Measurements from ENCODE around the gene ABHD10. TPM values are rescaled to one million over a fixed set of nuclear protein-coding genes. Genes with fewer than 3 reads are reported as not detected.

Gene ABHD10
- total and polyA plus RNA-seq, 2 donors, result 32.7 to 42.4 TPM

GRCh38 chr3:111970376-111970775 lies 8.4 kb upstream of the ABHD10 start:
- Histone ChIP-seq H3K4me1 (ENCODE audit: control insufficient read depth in 2 of 2, insufficient read depth in 2 of 2, low read length in 2 of 2) (peaks cover 9 to 18% of the 10 kb centered on the region in 2 donors), H3K27ac (ENCODE audit: low read depth in 1 of 2, low read length in 1 of 2) (no peak overlapping the region), H3K9me3 (ENCODE audit: control insufficient read depth in 2 of 2, insufficient read depth in 1 of 2, low read length in 1 of 2) (no peaks in the 10 kb centered on the region), H3K4me3 (ENCODE audit: low read length in 2 of 2) (no peak overlapping the region), H3K36me3 (ENCODE audit: control insufficient read depth in 2 of 2, insufficient read depth in 2 of 2, low read length in 1 of 2) (no peaks in the 10 kb centered on the region), H3K27me3 (ENCODE audit: control insufficient read depth in 2 of 2, insufficient read depth in 1 of 2, low read length in 1 of 2) (no peaks in the 10 kb centered on the region)
- DNase-seq (ENCODE audit: low read depth in 6 of 9, low spot score in 9 of 9), result no peak
- 92% methylated on average over 3 of the region's 3 CpGs for WGBS

- 96% methylated on average over 11 of the region's 11 CpGs for WGBS
- DNase-seq (ENCODE audit: low read depth in 6 of 9, low spot score in 9 of 9), result no peak
Observed at GRCh38 chr3:111971533-111972130, 7.2 kb upstream of the ABHD10 start.

GRCh38 chr3:111972891-111973290 lies 5.9 kb upstream of the ABHD10 start:
- H3K27me3 ChIP-seq (ENCODE audit: control insufficient read depth in 2 of 2, insufficient read depth in 1 of 2, low read length in 1 of 2), result no peaks in the 10 kb centered on the region
- WGBS, result 78% methylated on average over 3 of the region's 3 CpGs

More at GRCh38 chr3:111971533-111972130, 7.2 kb upstream of the ABHD10 start:
- Histone ChIP-seq H3K27me3 (ENCODE audit: control insufficient read depth in 2 of 2, insufficient read depth in 1 of 2, low read length in 1 of 2) (no peaks in the 10 kb centered on the region), H3K9me3 (ENCODE audit: control insufficient read depth in 2 of 2, insufficient read depth in 1 of 2, low read length in 1 of 2) (no peaks in the 10 kb centered on the region), H3K27ac (ENCODE audit: low read depth in 1 of 2, low read length in 1 of 2) (no peak overlapping the region), H3K4me3 (ENCODE audit: low read length in 2 of 2) (no peak overlapping the region), H3K4me1 (ENCODE audit: control insufficient read depth in 2 of 2, insufficient read depth in 2 of 2, low read length in 2 of 2) (peaks cover 9 to 18% of the 10 kb centered on the region in 2 donors), H3K36me3 (ENCODE audit: control insufficient read depth in 2 of 2, insufficient read depth in 2 of 2, low read length in 1 of 2) (no peaks in the 10 kb centered on the region)

GRCh38 chr3:111975131-111975530 lies 3.7 kb upstream of the ABHD10 start:
- no peak for DNase-seq (ENCODE audit: low read depth in 6 of 9, low spot score in 9 of 9)
- H3K27me3 ChIP-seq (ENCODE audit: control insufficient read depth in 2 of 2, insufficient read depth in 1 of 2, low read length in 1 of 2), result no peaks in the 10 kb centered on the region
- no peak overlapping the region for H3K27ac ChIP-seq (ENCODE audit: low read depth in 1 of 2, low read length in 1 of 2)
- no peaks in the 10 kb centered on the region for H3K9me3 ChIP-seq (ENCODE audit: control insufficient read depth in 2 of 2, insufficient read depth in 1 of 2, low read length in 1 of 2)
- H3K4me3 ChIP-seq (ENCODE audit: low read length in 2 of 2), result no peak overlapping the region
- H3K4me1 ChIP-seq (ENCODE audit: control insufficient read depth in 2 of 2, insufficient read depth in 2 of 2, low read length in 2 of 2), result peaks cover 5 to 14% of the 10 kb centered on the region in 2 donors
- H3K36me3 ChIP-seq (ENCODE audit: control insufficient read depth in 2 of 2, insufficient read depth in 2 of 2, low read length in 1 of 2), result no peaks in the 10 kb centered on the region
- WGBS, result 96% methylated on average over 2 of the region's 2 CpGs

More at GRCh38 chr3:111972891-111973290, 5.9 kb upstream of the ABHD10 start:
- Histone ChIP-seq H3K36me3 (ENCODE audit: control insufficient read depth in 2 of 2, insufficient read depth in 2 of 2, low read length in 1 of 2) (no peaks in the 10 kb centered on the region), H3K9me3 (ENCODE audit: control insufficient read depth in 2 of 2, insufficient read depth in 1 of 2, low read length in 1 of 2) (no peaks in the 10 kb centered on the region), H3K4me3 (ENCODE audit: low read length in 2 of 2) (no peak overlapping the region), H3K27ac (ENCODE audit: low read depth in 1 of 2, low read length in 1 of 2) (no peak overlapping the region), H3K4me1 (ENCODE audit: control insufficient read depth in 2 of 2, insufficient read depth in 2 of 2, low read length in 2 of 2) (peaks cover 8 to 13% of the 10 kb centered on the region in 2 donors)
- DNase-seq (ENCODE audit: low read depth in 6 of 9, low spot score in 9 of 9), result no peak

GRCh38 chr3:111976254-111976653 lies 2.6 kb upstream of the ABHD10 start:
- Histone ChIP-seq H3K4me1 (ENCODE audit: control insufficient read depth in 2 of 2, insufficient read depth in 2 of 2, low read length in 2 of 2) (peaks cover 5 to 14% of the 10 kb centered on the region in 2 donors), H3K36me3 (ENCODE audit: control insufficient read depth in 2 of 2, insufficient read depth in 2 of 2, low read length in 1 of 2) (peaks cover 0 to 1% of the 10 kb centered on the region in 2 donors), H3K9me3 (ENCODE audit: control insufficient read depth in 2 of 2, insufficient read depth in 1 of 2, low read length in 1 of 2) (no peaks in the 10 kb centered on the region), H3K27ac (ENCODE audit: low read depth in 1 of 2, low read length in 1 of 2) (no peak overlapping the region), H3K27me3 (ENCODE audit: control insufficient read depth in 2 of 2, insufficient read depth in 1 of 2, low read length in 1 of 2) (no peaks in the 10 kb centered on the region), H3K4me3 (ENCODE audit: low read length in 2 of 2) (no peak overlapping the region)
- WGBS, result 97% methylated on average over 2 of the region's 2 CpGs
- no peak for DNase-seq (ENCODE audit: low read depth in 6 of 9, low spot score in 9 of 9)

GRCh38 chr3:111979434-111980038 lies 710 bp downstream of the ABHD10 start:
- no peaks in the 10 kb centered on the region for H3K27me3 ChIP-seq (ENCODE audit: control insufficient read depth in 2 of 2, insufficient read depth in 1 of 2, low read length in 1 of 2)
- H3K36me3 ChIP-seq (ENCODE audit: control insufficient read depth in 2 of 2, insufficient read depth in 2 of 2, low read length in 1 of 2), result peaks cover 0 to 11% of the 10 kb centered on the region in 2 donors
- peak overlapping the region; percentile 92 to 96 for H3K27ac ChIP-seq (ENCODE audit: low read depth in 1 of 2, low read length in 1 of 2)
- peaks cover 5 to 9% of the 10 kb centered on the region in 2 donors for H3K4me1 ChIP-seq (ENCODE audit: control insufficient read depth in 2 of 2, insufficient read depth in 2 of 2, low read length in 2 of 2)
- H3K9me3 ChIP-seq (ENCODE audit: control insufficient read depth in 2 of 2, insufficient read depth in 1 of 2, low read length in 1 of 2), result no peaks in the 10 kb centered on the region
- DNase-seq (ENCODE audit: low read depth in 6 of 9, low spot score in 9 of 9), result peak in 3 of 9 donors; percentile 38 to 73 (median 60)
- H3K4me3 ChIP-seq (ENCODE audit: low read length in 2 of 2), result peak overlapping the region; percentile 90 to 94
- 22% methylated on average over 5 of the region's 5 CpGs for WGBS

GRCh38 chr3:111980716-111981456 lies 2.1 kb downstream of the ABHD10 start:
- Histone ChIP-seq H3K27ac (ENCODE audit: low read depth in 1 of 2, low read length in 1 of 2) (no peak overlapping the region), H3K36me3 (ENCODE audit: control insufficient read depth in 2 of 2, insufficient read depth in 2 of 2, low read length in 1 of 2) (peaks cover 0 to 14% of the 10 kb centered on the region in 2 donors), H3K4me3 (ENCODE audit: low read length in 2 of 2) (no peak overlapping the region), H3K4me1 (ENCODE audit: control insufficient read depth in 2 of 2, insufficient read depth in 2 of 2, low read length in 2 of 2) (peaks cover 5 to 9% of the 10 kb centered on the region in 2 donors), H3K9me3 (ENCODE audit: control insufficient read depth in 2 of 2, insufficient read depth in 1 of 2, low read length in 1 of 2) (no peaks in the 10 kb centered on the region), H3K27me3 (ENCODE audit: control insufficient read depth in 2 of 2, insufficient read depth in 1 of 2, low read length in 1 of 2) (no peaks in the 10 kb centered on the region)
- no peak for DNase-seq (ENCODE audit: low read depth in 6 of 9, low spot score in 9 of 9)
- 96% methylated on average over 10 of the region's 10 CpGs for WGBS

- WGBS, result 98% methylated on average over 3 of the region's 3 CpGs
- no peaks in the 10 kb centered on the region for H3K27me3 ChIP-seq (ENCODE audit: control insufficient read depth in 2 of 2, insufficient read depth in 1 of 2, low read length in 1 of 2)
- H3K9me3 ChIP-seq (ENCODE audit: control insufficient read depth in 2 of 2, insufficient read depth in 1 of 2, low read length in 1 of 2), result no peaks in the 10 kb centered on the region
- H3K36me3 ChIP-seq (ENCODE audit: control insufficient read depth in 2 of 2, insufficient read depth in 2 of 2, low read length in 1 of 2), result peaks cover 0 to 17% of the 10 kb centered on the region in 2 donors
- no peak overlapping the region for H3K27ac ChIP-seq (ENCODE audit: low read depth in 1 of 2, low read length in 1 of 2)
- no peak overlapping the region for H3K4me3 ChIP-seq (ENCODE audit: low read length in 2 of 2)
- H3K4me1 ChIP-seq (ENCODE audit: control insufficient read depth in 2 of 2, insufficient read depth in 2 of 2, low read length in 2 of 2), result peaks cover 5 to 9% of the 10 kb centered on the region in 2 donors
- DNase-seq (ENCODE audit: low read depth in 6 of 9, low spot score in 9 of 9), result no peak
Observed at GRCh38 chr3:111981457-111981763, 2.6 kb downstream of the ABHD10 start.

- H3K36me3 ChIP-seq (ENCODE audit: control insufficient read depth in 2 of 2, insufficient read depth in 2 of 2, low read length in 1 of 2), result peaks cover 15 to 43% of the 10 kb centered on the region in 2 donors
- H3K9me3 ChIP-seq (ENCODE audit: control insufficient read depth in 2 of 2, insufficient read depth in 1 of 2, low read length in 1 of 2), result no peaks in the 10 kb centered on the region
- H3K4me3 ChIP-seq (ENCODE audit: low read length in 2 of 2), result no peak overlapping the region
- no peaks in the 10 kb centered on the region for H3K27me3 ChIP-seq (ENCODE audit: control insufficient read depth in 2 of 2, insufficient read depth in 1 of 2, low read length in 1 of 2)
- H3K4me1 ChIP-seq (ENCODE audit: control insufficient read depth in 2 of 2, insufficient read depth in 2 of 2, low read length in 2 of 2), result peaks cover 5 to 6% of the 10 kb centered on the region in 2 donors
- no peak for DNase-seq (ENCODE audit: low read depth in 6 of 9, low spot score in 9 of 9)
- WGBS, result 84% methylated on average over 2 of the region's 2 CpGs
- no peak overlapping the region for H3K27ac ChIP-seq (ENCODE audit: low read depth in 1 of 2, low read length in 1 of 2)
Observed at GRCh38 chr3:111984636-111985298, 5.9 kb downstream of the ABHD10 start.
